Measurements from ENCODE around the gene SLC22A23. TPM values are rescaled to one million over a fixed set of nuclear protein-coding genes. Genes with fewer than 3 reads are reported as not detected.

The SLC22A23 gene
- total RNA-seq, 1 experiment from 2014 or later, result 38.2 TPM

GRCh38 chr6:3372912-3373554 is 83.8 kb downstream of the SLC22A23 start:
- ChIA-PET CTCF (interaction anchor here (1.3 to 3.2 kb wide), 3 partner anchors 43 to 93 kb away, joined by 4 to 11 read pairs (median 4); no protein-coding TSS in a partner anchor), POLR2A (no interaction called here)
- Mint-ChIP-seq H3K36me3 (peaks cover 3% of the 10 kb centered on the region), H3K4me1 (peaks cover 46% of the 10 kb centered on the region), H3K9me3 (no peaks in the 10 kb centered on the region), H3K27ac (no peak overlapping the region; the same call in 1 of the 2 replicates), H3K27me3 (ENCODE audit: low read depth) (no peaks in the 10 kb centered on the region), H3K4me3 (no peak overlapping the region)
- TF ChIP-seq CBFB (CRISPR knock-in tag; IDR thresholded peaks at IDR 0.05; ENCODE audit: low read depth), result no peak
- TF ChIP-seq GABPB1 (CRISPR knock-in tag; IDR thresholded peaks at IDR 0.05), result peak; percentile 44; the same call in 1 of the 2 replicates
- no peak for ATAC-seq
- no peak for DNase-seq (ENCODE audit: low spot score)

- peaks cover 46% of the 10 kb centered on the region for H3K4me1 Mint-ChIP-seq
- POLR2A ChIA-PET, result no interaction called here
- peak; percentile 69 for ATAC-seq
These were observed 84.5 kb downstream of the SLC22A23 start for GRCh38 chr6:3372184-3372846.

More at GRCh38 chr6:3372184-3372846, 84.5 kb downstream of the SLC22A23 start:
- CTCF ChIA-PET, result interaction anchor here (0.9 to 3.2 kb wide), 8 partner anchors 16 to 93 kb away, joined by 3 to 11 read pairs (median 4); no protein-coding TSS in a partner anchor
- no peak overlapping the region; the same call in 1 of the 2 replicates for H3K27ac Mint-ChIP-seq
- H3K9me3 Mint-ChIP-seq, result no peaks in the 10 kb centered on the region
- no peak overlapping the region for H3K4me3 Mint-ChIP-seq
- H3K27me3 Mint-ChIP-seq (ENCODE audit: low read depth), result no peaks in the 10 kb centered on the region
- TF ChIP-seq NR3C1 (CRISPR knock-in tag; conservative IDR thresholded peaks at IDR 0.05; ENCODE audit: low read depth), result no peak
- TF ChIP-seq PRRX2 (CRISPR knock-in tag; IDR thresholded peaks at IDR 0.05), result no peak
- no peak for TF ChIP-seq ATF1 (CRISPR knock-in tag; IDR thresholded peaks at IDR 0.05)
- no peak for TF ChIP-seq SMAD3 (CRISPR knock-in tag; IDR thresholded peaks at IDR 0.05; ENCODE audit: borderline replicate concordance)
- no peak for TF ChIP-seq EMX1 (CRISPR knock-in tag; IDR thresholded peaks at IDR 0.05)
- no peak for TF ChIP-seq ZNF396 (CRISPR knock-in tag; IDR thresholded peaks at IDR 0.05; ENCODE audit: borderline replicate concordance)
- TF ChIP-seq CREB1 (CRISPR knock-in tag; IDR thresholded peaks at IDR 0.05), result no peak
- TF ChIP-seq USF1 (CRISPR knock-in tag; IDR thresholded peaks at IDR 0.05), result no peak
- no peak for TF ChIP-seq ZNF532 (CRISPR knock-in tag; IDR thresholded peaks at IDR 0.05; ENCODE audit: borderline replicate concordance)
- TF ChIP-seq ZNF121 (CRISPR knock-in tag; IDR thresholded peaks at IDR 0.05), result no peak
- no peak for TF ChIP-seq ATF6 (CRISPR knock-in tag; IDR thresholded peaks at IDR 0.05)
- no peak for TF ChIP-seq FOXK1 (CRISPR knock-in tag; IDR thresholded peaks at IDR 0.05)
- TF ChIP-seq ATF3 (CRISPR knock-in tag; conservative IDR thresholded peaks at IDR 0.05), result no peak
- no peak for TF ChIP-seq ZNF425 (CRISPR knock-in tag; conservative IDR thresholded peaks at IDR 0.05)
- no peak for DNase-seq (ENCODE audit: low spot score)
- peaks cover 3% of the 10 kb centered on the region for H3K36me3 Mint-ChIP-seq
